B cell (primary cell): Measurements from ENCODE around the gene TTC24.
"Not testable (repeated sequence)": the region's sequence is repeated elsewhere in the genome, so short reads cannot be mapped to it uniquely, and the experiment has no call there.

Experiments
- EZH2 ChIP-seq: IDR thresholded peaks from 2 replicates; pipeline ENCODE4 v1.6.1; 2012; ENCODE audit warnings: borderline replicate concordance, low read depth, mild to moderate bottlenecking, moderate library complexity, low read length; ENCODE audit not compliant: insufficient read depth, poor library complexity, severe bottlenecking
- TF ChIP-seq, protein P1 (sequence below): fragments of 200-600 bp; IDR thresholded peaks from one replicate; pipeline ENCODE4 v1.8.0; 2022; ENCODE audit warnings: antibody characterized with exemption, mild to moderate bottlenecking

DNA sequence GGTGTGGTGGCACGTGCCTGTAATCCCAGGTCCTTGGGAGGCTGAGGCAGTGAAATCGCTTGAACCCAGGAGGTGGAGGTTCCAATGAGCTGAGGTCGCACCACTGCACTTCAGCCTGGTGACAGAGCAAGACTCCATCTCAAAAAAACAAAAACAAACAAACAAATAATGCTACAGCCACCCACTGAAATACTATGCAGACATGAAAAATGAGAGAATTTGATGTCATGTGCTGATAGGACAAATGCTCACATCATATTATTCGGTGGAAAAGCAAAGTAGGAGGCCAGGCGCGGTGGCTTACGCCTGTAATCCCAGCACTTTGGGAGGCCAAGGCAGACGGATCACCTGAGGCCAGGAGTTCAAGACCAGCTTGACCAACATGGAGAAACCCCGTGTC lies 30.5 kb downstream of the TTC24 start:
- TF ChIP-seq, protein P1, sequence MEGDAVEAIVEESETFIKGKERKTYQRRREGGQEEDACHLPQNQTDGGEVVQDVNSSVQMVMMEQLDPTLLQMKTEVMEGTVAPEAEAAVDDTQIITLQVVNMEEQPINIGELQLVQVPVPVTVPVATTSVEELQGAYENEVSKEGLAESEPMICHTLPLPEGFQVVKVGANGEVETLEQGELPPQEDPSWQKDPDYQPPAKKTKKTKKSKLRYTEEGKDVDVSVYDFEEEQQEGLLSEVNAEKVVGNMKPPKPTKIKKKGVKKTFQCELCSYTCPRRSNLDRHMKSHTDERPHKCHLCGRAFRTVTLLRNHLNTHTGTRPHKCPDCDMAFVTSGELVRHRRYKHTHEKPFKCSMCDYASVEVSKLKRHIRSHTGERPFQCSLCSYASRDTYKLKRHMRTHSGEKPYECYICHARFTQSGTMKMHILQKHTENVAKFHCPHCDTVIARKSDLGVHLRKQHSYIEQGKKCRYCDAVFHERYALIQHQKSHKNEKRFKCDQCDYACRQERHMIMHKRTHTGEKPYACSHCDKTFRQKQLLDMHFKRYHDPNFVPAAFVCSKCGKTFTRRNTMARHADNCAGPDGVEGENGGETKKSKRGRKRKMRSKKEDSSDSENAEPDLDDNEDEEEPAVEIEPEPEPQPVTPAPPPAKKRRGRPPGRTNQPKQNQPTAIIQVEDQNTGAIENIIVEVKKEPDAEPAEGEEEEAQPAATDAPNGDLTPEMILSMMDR: not testable (repeated sequence)
- TF ChIP-seq EZH2: not testable (repeated sequence)
